PFSK-1 (cell line): ENCODE data around the gene PRH2.

Experiments used
- FOXP2 ChIP-seq: optimal IDR thresholded peaks from 2 replicates; pipeline ENCODE3; 2011; ENCODE audit warnings: borderline replicate concordance, control low read depth, inconsistent platforms; ENCODE audit not compliant: insufficient read depth; ENCODE audit errors: extremely low read length, extremely low read depth
- POLR2AphosphoS5 ChIP-seq: IDR thresholded peaks from 2 replicates; pipeline ENCODE4 v1.6.1; 2012; ENCODE audit warnings: low read depth, mild to moderate bottlenecking, control low read depth, low read length, moderate library complexity
- REST ChIP-seq, 2 experiments: IDR thresholded peaks; 2 replicates each; pipeline versions ENCODE4 v1.6.1 to v1.8.0; 2011 to 2012; ENCODE audit warnings: low read depth in 2 of 2, low read length in 2 of 2, control low read depth in 1 of 2, inconsistent platforms in 1 of 2, mild to moderate bottlenecking in 1 of 2, moderate library complexity in 1 of 2; ENCODE audit not compliant: insufficient read depth in 1 of 2
- SIN3A ChIP-seq: IDR thresholded peaks from 2 replicates; pipeline ENCODE4 v1.6.1; 2012; ENCODE audit warnings: mild to moderate bottlenecking, low read length, moderate library complexity, borderline replicate concordance; ENCODE audit not compliant: insufficient read depth
- TAF1 ChIP-seq: IDR thresholded peaks from 2 replicates; pipeline ENCODE4 v1.6.1; 2012; ENCODE audit warnings: low read length, control low read depth, borderline replicate concordance; ENCODE audit not compliant: insufficient read depth

Gene PRH2

GRCh38 chr12:10909462-10909861, 19.6 kb upstream of the PRH2 start, which contains the start of gene TAS2R13:
Gene TAS2R13, minus strand, starts transcription at chr12:10909562. Its CDS starts 264 bp downstream, at chr12:10909298.
- TF ChIP-seq TAF1: no peak
- no peak for TF ChIP-seq SIN3A
- TF ChIP-seq POLR2AphosphoS5: no peak
- no peak for TF ChIP-seq REST (IDR thresholded peaks at IDR 0.05; ENCODE audit: insufficient read depth in 1 of 2, low read depth in 2 of 2, low read length in 2 of 2)
- no peak for TF ChIP-seq FOXP2

GRCh38 chr12:10910380-10910779, 18.7 kb upstream of the PRH2 start:
- TF ChIP-seq TAF1 (no peak), REST (IDR thresholded peaks at IDR 0.05; ENCODE audit: insufficient read depth in 1 of 2, low read depth in 2 of 2, low read length in 2 of 2) (no peak), FOXP2 (no peak), POLR2AphosphoS5 (no peak), SIN3A (no peak)

GRCh38 chr12:10919809-10920208, 9.2 kb upstream of the PRH2 start:
- no peak for TF ChIP-seq POLR2AphosphoS5
- TF ChIP-seq TAF1: no peak
- TF ChIP-seq FOXP2: no peak

GRCh38 chr12:10926269-10926668, 2.8 kb upstream of the PRH2 start:
- TF ChIP-seq POLR2AphosphoS5 (no peak), SIN3A (no peak), TAF1 (no peak), REST (IDR thresholded peaks at IDR 0.05; ENCODE audit: insufficient read depth in 1 of 2, low read depth in 2 of 2, low read length in 2 of 2) (no peak), FOXP2 (no peak)

- TF ChIP-seq SIN3A (no peak), POLR2AphosphoS5 (no peak), REST (IDR thresholded peaks at IDR 0.05; ENCODE audit: insufficient read depth in 1 of 2, low read depth in 2 of 2, low read length in 2 of 2) (no peak), FOXP2 (no peak), TAF1 (no peak)
Observed at GRCh38 chr12:10936506-10936905, 7.5 kb downstream of the PRH2 start.
